Measurements from ENCODE around the gene UBE2V1.

Gene UBE2V1

DNA sequence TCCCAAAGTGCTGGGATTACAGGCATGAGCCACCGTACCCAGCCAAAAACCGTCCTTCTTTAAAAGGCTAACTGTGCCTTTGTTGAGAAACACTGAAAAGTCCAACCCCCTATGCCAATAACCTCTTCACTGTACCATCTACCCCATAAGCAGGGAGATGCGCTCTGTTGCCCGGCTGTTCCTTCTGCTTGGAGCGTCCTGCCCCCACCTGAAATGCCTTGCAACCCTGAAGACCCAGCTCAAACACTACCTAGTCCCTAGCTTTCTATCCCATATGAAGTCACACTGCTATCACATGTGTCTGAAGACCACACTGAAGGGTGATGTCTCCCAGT is 27.8 kb downstream of the UBE2V1 start:
- TF ChIP-seq YY1 (IDR thresholded peaks at IDR 0.05; ENCODE audit: low read depth) (no peak), ZBTB7A (IDR thresholded peaks at IDR 0.05; ENCODE audit: low read depth) (no peak), EP300 (IDR thresholded peaks at IDR 0.05; ENCODE audit: borderline replicate concordance) (no peak), TCF12 (IDR thresholded peaks at IDR 0.05; ENCODE audit: low read depth) (no peak), NFIC (IDR thresholded peaks at IDR 0.05) (no peak), RAD21 (IDR thresholded peaks at IDR 0.05; ENCODE audit: low read depth) (no peak), FOXM1 (IDR thresholded peaks at IDR 0.05; ENCODE audit: borderline replicate concordance, low read depth) (no peak), TAF1 (IDR thresholded peaks at IDR 0.05; ENCODE audit: low read depth) (no peak), CREB1 (IDR thresholded peaks at IDR 0.05; ENCODE audit: low read depth) (no peak), EGR1 (IDR thresholded peaks at IDR 0.05) (no peak), CEBPB (IDR thresholded peaks at IDR 0.05) (no peak), TEAD4 (IDR thresholded peaks at IDR 0.05) (no peak)
- TF ChIP-seq, protein P1, sequence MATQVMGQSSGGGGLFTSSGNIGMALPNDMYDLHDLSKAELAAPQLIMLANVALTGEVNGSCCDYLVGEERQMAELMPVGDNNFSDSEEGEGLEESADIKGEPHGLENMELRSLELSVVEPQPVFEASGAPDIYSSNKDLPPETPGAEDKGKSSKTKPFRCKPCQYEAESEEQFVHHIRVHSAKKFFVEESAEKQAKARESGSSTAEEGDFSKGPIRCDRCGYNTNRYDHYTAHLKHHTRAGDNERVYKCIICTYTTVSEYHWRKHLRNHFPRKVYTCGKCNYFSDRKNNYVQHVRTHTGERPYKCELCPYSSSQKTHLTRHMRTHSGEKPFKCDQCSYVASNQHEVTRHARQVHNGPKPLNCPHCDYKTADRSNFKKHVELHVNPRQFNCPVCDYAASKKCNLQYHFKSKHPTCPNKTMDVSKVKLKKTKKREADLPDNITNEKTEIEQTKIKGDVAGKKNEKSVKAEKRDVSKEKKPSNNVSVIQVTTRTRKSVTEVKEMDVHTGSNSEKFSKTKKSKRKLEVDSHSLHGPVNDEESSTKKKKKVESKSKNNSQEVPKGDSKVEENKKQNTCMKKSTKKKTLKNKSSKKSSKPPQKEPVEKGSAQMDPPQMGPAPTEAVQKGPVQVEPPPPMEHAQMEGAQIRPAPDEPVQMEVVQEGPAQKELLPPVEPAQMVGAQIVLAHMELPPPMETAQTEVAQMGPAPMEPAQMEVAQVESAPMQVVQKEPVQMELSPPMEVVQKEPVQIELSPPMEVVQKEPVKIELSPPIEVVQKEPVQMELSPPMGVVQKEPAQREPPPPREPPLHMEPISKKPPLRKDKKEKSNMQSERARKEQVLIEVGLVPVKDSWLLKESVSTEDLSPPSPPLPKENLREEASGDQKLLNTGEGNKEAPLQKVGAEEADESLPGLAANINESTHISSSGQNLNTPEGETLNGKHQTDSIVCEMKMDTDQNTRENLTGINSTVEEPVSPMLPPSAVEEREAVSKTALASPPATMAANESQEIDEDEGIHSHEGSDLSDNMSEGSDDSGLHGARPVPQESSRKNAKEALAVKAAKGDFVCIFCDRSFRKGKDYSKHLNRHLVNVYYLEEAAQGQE (IDR thresholded peaks at IDR 0.05; ENCODE audit: low read depth): no peak
- TF ChIP-seq, protein P2, sequence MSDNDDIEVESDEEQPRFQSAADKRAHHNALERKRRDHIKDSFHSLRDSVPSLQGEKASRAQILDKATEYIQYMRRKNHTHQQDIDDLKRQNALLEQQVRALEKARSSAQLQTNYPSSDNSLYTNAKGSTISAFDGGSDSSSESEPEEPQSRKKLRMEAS (IDR thresholded peaks at IDR 0.05): no peak
- TF ChIP-seq, protein P3, sequence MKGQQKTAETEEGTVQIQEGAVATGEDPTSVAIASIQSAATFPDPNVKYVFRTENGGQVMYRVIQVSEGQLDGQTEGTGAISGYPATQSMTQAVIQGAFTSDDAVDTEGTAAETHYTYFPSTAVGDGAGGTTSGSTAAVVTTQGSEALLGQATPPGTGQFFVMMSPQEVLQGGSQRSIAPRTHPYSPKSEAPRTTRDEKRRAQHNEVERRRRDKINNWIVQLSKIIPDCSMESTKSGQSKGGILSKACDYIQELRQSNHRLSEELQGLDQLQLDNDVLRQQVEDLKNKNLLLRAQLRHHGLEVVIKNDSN (IDR thresholded peaks at IDR 0.05): no peak

DNA sequence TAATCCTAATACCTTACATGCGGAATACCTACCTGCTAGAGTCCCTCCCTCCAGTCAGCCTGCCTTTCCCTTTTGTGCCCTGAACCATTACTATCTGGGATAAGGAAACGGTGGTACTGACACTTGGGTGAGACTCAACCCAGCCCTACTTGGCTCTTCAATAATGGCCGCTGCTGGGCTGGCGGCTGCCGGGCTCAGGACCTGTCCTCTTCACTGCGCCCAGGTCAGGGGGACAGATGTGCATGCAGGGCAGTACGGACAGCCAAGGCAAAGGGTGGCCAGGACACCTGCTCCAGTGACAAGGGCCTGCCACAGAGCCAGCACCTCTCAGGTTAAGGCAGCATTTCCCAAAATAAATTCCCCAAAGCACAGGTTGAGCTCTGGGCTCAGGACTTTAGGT is 29.9 kb downstream of the UBE2V1 start:
- no peak for TF ChIP-seq TEAD4 (IDR thresholded peaks at IDR 0.05)
- TF ChIP-seq EP300 (IDR thresholded peaks at IDR 0.05; ENCODE audit: borderline replicate concordance): no peak
- TF ChIP-seq FOXM1 (IDR thresholded peaks at IDR 0.05; ENCODE audit: borderline replicate concordance, low read depth): no peak
- TF ChIP-seq TCF12 (IDR thresholded peaks at IDR 0.05; ENCODE audit: low read depth): no peak
- TF ChIP-seq YY1 (IDR thresholded peaks at IDR 0.05; ENCODE audit: low read depth): no peak
- TF ChIP-seq, protein P2 (IDR thresholded peaks at IDR 0.05): no peak
- TF ChIP-seq EGR1 (IDR thresholded peaks at IDR 0.05): no peak
- TF ChIP-seq NFIC (IDR thresholded peaks at IDR 0.05): no peak
- no peak for TF ChIP-seq ZBTB7A (IDR thresholded peaks at IDR 0.05; ENCODE audit: low read depth)
- TF ChIP-seq CREB1 (IDR thresholded peaks at IDR 0.05; ENCODE audit: low read depth): no peak
- TF ChIP-seq, protein P1 (IDR thresholded peaks at IDR 0.05; ENCODE audit: low read depth): no peak
- TF ChIP-seq, protein P3 (IDR thresholded peaks at IDR 0.05): no peak
- TF ChIP-seq TAF1 (IDR thresholded peaks at IDR 0.05; ENCODE audit: low read depth): no peak
- no peak for TF ChIP-seq CEBPB (IDR thresholded peaks at IDR 0.05)
- TF ChIP-seq RAD21 (IDR thresholded peaks at IDR 0.05; ENCODE audit: low read depth): no peak

DNA sequence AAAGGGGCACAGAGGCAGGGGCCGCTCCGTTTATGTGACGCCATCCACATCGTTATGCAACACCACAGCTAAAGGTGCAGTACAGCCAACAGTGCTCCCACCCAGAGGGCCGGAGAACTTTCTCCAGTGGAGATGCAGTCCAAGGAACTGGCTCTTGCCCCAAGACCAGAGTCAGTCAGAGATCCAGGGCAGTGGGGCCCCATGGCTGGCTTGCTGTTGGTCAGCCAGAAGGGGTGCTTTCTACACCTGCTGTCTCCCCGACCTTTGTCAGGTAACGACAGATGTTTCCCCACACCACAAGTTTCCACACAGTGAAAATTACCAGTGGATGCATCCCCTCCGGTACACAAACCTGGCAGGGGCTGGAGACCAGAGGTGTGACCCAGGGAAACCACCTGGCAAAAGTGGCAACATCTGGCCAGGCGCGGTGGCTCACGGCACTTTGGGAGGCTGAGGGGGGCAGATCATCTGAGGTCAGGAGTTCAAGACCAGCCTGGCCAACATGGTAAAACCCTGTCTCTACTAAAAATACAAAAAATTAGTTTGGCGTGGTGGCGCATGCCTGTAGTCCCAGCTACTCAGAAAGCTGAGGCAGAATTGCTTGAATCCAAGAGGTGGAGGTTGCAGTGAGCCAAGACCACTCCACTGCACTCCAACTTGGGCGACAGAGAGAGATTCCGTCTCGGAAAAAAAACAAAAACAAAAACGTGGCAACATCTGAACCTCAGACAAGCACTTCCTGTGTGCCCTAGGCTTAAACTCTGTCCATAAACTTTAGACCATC is 34.9 kb downstream of the UBE2V1 start:
- TF ChIP-seq, protein P1 (IDR thresholded peaks at IDR 0.05; ENCODE audit: low read depth): no peak
- TF ChIP-seq EGR1 (IDR thresholded peaks at IDR 0.05) (no peak), TEAD4 (IDR thresholded peaks at IDR 0.05) (no peak), RAD21 (IDR thresholded peaks at IDR 0.05; ENCODE audit: low read depth) (no peak), TAF1 (IDR thresholded peaks at IDR 0.05; ENCODE audit: low read depth) (no peak), NFIC (IDR thresholded peaks at IDR 0.05) (no peak), ZBTB7A (IDR thresholded peaks at IDR 0.05; ENCODE audit: low read depth) (no peak), YY1 (IDR thresholded peaks at IDR 0.05; ENCODE audit: low read depth) (no peak), TCF12 (IDR thresholded peaks at IDR 0.05; ENCODE audit: low read depth) (no peak), CREB1 (IDR thresholded peaks at IDR 0.05; ENCODE audit: low read depth) (no peak)
- TF ChIP-seq, protein P3 (IDR thresholded peaks at IDR 0.05): no peak
- TF ChIP-seq, protein P2 (IDR thresholded peaks at IDR 0.05): no peak

Measured in Ishikawa (cell line).